Omental fat pad (tissue), 4 donors: ENCODE measurements around the gene CD3E. TPM values are rescaled to one million over a fixed set of nuclear protein-coding genes. Genes with fewer than 3 reads are reported as not detected.

Experiments used
- ATAC-seq: fragments of 150-250 bp; one replicate; pipeline ENCODE4 v1.9.1; 2016; ENCODE audit warnings: mild to moderate bottlenecking, moderate library complexity; ENCODE audit not compliant: low FRiP score
- DNase-seq: peaks from one replicate; pipeline ENCODE4 v3.0.0-alpha.2; 2019; ENCODE audit warnings: low spot score
- CTCF ChIP-seq, 3 donors: fragments of 450-650 bp; IDR thresholded peaks; one replicate each; pipeline ENCODE4 v1.5.1; 2016 to 2017; ENCODE audit warnings: antibody characterized with exemption in 3 of 3, mild to moderate bottlenecking in 3 of 3, moderate library complexity in 2 of 3
- total RNA-seq, 4 donors: library from RNA; depleted of rRNA; stranded (reverse); fragments of >200 nt; gene quantifications; one replicate each; pipeline ENCODE4 v1.1.0, GENCODE V29; 2016

The CD3E gene
- 1 to 10 TPM; 2.8 to 4.1 (median 3.0) TPM for total RNA-seq

GRCh38 chr11:118304568-118305248 is at the start of gene CD3E:
Gene CD3E, plus strand, starts transcription at chr11:118304730. Its CDS starts 223 bp downstream, at chr11:118304953.
- TF ChIP-seq CTCF (IDR thresholded peaks at IDR 0.05) = no peak
- no peak for DNase-seq
- ATAC-seq = no peak

- DNase-seq (no peak), ATAC-seq (no peak)
- no peak for TF ChIP-seq CTCF (IDR thresholded peaks at IDR 0.05)
Measured at GRCh38 chr11:118258410-118258809, 46.1 kb upstream of the CD3E start.

- DNase-seq (no peak), ATAC-seq (no peak)
- no peak for TF ChIP-seq CTCF (IDR thresholded peaks at IDR 0.05)
Measured at GRCh38 chr11:118259138-118259537, 45.4 kb upstream of the CD3E start.

- TF ChIP-seq CTCF (IDR thresholded peaks at IDR 0.05) = no peak
- DNase-seq = no peak
- no peak for ATAC-seq
Measured at GRCh38 chr11:118260353-118260752, 44.2 kb upstream of the CD3E start.

- ATAC-seq (no peak), DNase-seq (no peak)
- no peak for TF ChIP-seq CTCF (IDR thresholded peaks at IDR 0.05)
Measured at GRCh38 chr11:118263112-118263511, 41.4 kb upstream of the CD3E start.

- no peak for TF ChIP-seq CTCF (IDR thresholded peaks at IDR 0.05)
- peak; percentile 48 for ATAC-seq
- DNase-seq = no peak
Measured at GRCh38 chr11:118263695-118264568, 40.6 kb upstream of the CD3E start, which contains the start of gene MPZL2. Gene MPZL2, minus strand, starts transcription at chr11:118264297. Its CDS starts 144 bp downstream, at chr11:118264153.
